ENCODE measurements around the gene PSTK. TPM values are rescaled to one million over a fixed set of nuclear protein-coding genes. Genes with fewer than 3 reads are reported as not detected.

Gene PSTK
- total RNA-seq, 3 donors from 2014 or later, result 3.6 to 6.4 (median 3.7) TPM

GRCh38 chr10:123038782-123039631 is 58.8 kb downstream of the PSTK start:
- no peaks in the 10 kb centered on the region for H3K27me3 ChIP-seq
- DNase-seq (ENCODE audit: low spot score in 2 of 2), result no peak
- no peaks in the 10 kb centered on the region for H3K4me1 ChIP-seq
- intact Hi-C loops (cut with DNase I; ENCODE audit: low total_unique reads), result no loop called here
- no peak overlapping the region for H3K4me3 ChIP-seq
- H3K27ac ChIP-seq, result no peak overlapping the region
- no peaks in the 10 kb centered on the region for H3K9me3 ChIP-seq
- no peaks in the 10 kb centered on the region for H3K36me3 ChIP-seq
- no peak for TF ChIP-seq CTCF (IDR thresholded peaks at IDR 0.05)
- TF ChIP-seq POLR2A (IDR thresholded peaks at IDR 0.05), result no peak

- Histone ChIP-seq H3K27me3 (no peaks in the 10 kb centered on the region), H3K27ac (no peak overlapping the region), H3K4me3 (no peak overlapping the region), H3K36me3 (no peaks in the 10 kb centered on the region), H3K4me1 (no peaks in the 10 kb centered on the region), H3K9me3 (no peaks in the 10 kb centered on the region)
- no peak for TF ChIP-seq CTCF (IDR thresholded peaks at IDR 0.05)
- no peak for TF ChIP-seq POLR2A (IDR thresholded peaks at IDR 0.05)
- TF ChIP-seq POLR2AphosphoS5 (IDR thresholded peaks at IDR 0.05), result no peak
- DNase-seq (ENCODE audit: low spot score in 2 of 2), result no peak
- intact Hi-C loops (cut with DNase I; ENCODE audit: low total_unique reads), result no loop called here
These were observed 59.4 kb downstream of the PSTK start for GRCh38 chr10:123039632-123039930.

Other genes with a start within 250 kb of the PSTK start
- gene CUZD1, start 134.5 kb upstream of the PSTK start, total RNA-seq, result 1 to 10 TPM in 1 of 3 donors, under 1 TPM in 2; 0.48 to 1.8 (median 0.98) TPM
- gene FAM24B, start 100.8 kb upstream of the PSTK start, total RNA-seq, result 1 to 10 TPM; 3.7 to 6.6 (median 5.4) TPM
- gene FAM24A, start 69.8 kb upstream of the PSTK start, total RNA-seq, result not detected
- 1 to 10 TPM; 4.5 to 8.0 (median 7.5) TPM for gene C10orf88, start 26.2 kb upstream of the PSTK start, total RNA-seq
- 10 to 100 TPM; 10.5 to 17.7 (median 13.3) TPM for gene IKZF5, start 28.4 kb downstream of the PSTK start, total RNA-seq
- 10 to 100 TPM; 22.6 to 32.4 (median 31.8) TPM for gene ACADSB, start 28.6 kb downstream of the PSTK start, total RNA-seq
- gene HMX3, start 155.6 kb downstream of the PSTK start, total RNA-seq, result not detected
- gene HMX2, start 167.7 kb downstream of the PSTK start, total RNA-seq, result not detected
- 100 to 1,000 TPM in 1 of 3 donors, 10 to 100 TPM in 2; 96.4 to 100 (median 98.1) TPM for gene BUB3, start 174.0 kb downstream of the PSTK start, total RNA-seq